NCI-H1417 (cell line): ENCODE results near the gene DOCK2.

ENCODE experiments used
- DNase-seq, 3 experiments: peaks; one replicate each; lab custom pipeline; 2025; lab: John Stamatoyannopoulos, UW

The DOCK2 gene

GRCh38 chr5:169905017-169905416, 267.9 kb downstream of the DOCK2 start:
- DNase-seq: no peak

GRCh38 chr5:169906745-169907649, 269.9 kb downstream of the DOCK2 start:
- peak; percentile 6 to 57 (median 8) for DNase-seq

GRCh38 chr5:169908864-169909263, 271.8 kb downstream of the DOCK2 start:
- no peak for DNase-seq

- no peak for DNase-seq
Observed at GRCh38 chr5:169909945-169910344, 272.9 kb downstream of the DOCK2 start.

GRCh38 chr5:169910393-169910792, 273.3 kb downstream of the DOCK2 start:
- DNase-seq: no peak

- no peak for DNase-seq
Observed at GRCh38 chr5:169911448-169912212, 274.6 kb downstream of the DOCK2 start.

- DNase-seq: no peak
Observed at GRCh38 chr5:169913479-169913878, 276.4 kb downstream of the DOCK2 start.

GRCh38 chr5:169914766-169915165, 277.7 kb downstream of the DOCK2 start:
- no peak for DNase-seq

- no peak for DNase-seq
Observed at GRCh38 chr5:169917500-169917899, 280.4 kb downstream of the DOCK2 start.

GRCh38 chr5:169918228-169918627, 281.2 kb downstream of the DOCK2 start:
- DNase-seq: no peak

- no peak for DNase-seq
Observed at GRCh38 chr5:169920474-169920873, 283.4 kb downstream of the DOCK2 start.

- DNase-seq: no peak
Observed at GRCh38 chr5:169921384-169921783, 284.3 kb downstream of the DOCK2 start.

- no peak for DNase-seq
Observed at GRCh38 chr5:169921949-169922348, 284.9 kb downstream of the DOCK2 start.

GRCh38 chr5:169922474-169922873, 285.4 kb downstream of the DOCK2 start:
- no peak for DNase-seq

- DNase-seq: no peak
Observed at GRCh38 chr5:169923988-169924387, 286.9 kb downstream of the DOCK2 start.

GRCh38 chr5:169933127-169933526, 296.1 kb downstream of the DOCK2 start:
- DNase-seq: no peak

GRCh38 chr5:169933616-169934015, 296.5 kb downstream of the DOCK2 start:
- no peak for DNase-seq

- no peak for DNase-seq
Observed at GRCh38 chr5:169934990-169935389, 297.9 kb downstream of the DOCK2 start.

- no peak for DNase-seq
Observed at GRCh38 chr5:169935762-169936161, 298.7 kb downstream of the DOCK2 start.

- DNase-seq: no peak
Observed at GRCh38 chr5:169938439-169938838, 301.4 kb downstream of the DOCK2 start.

GRCh38 chr5:169939731-169940130, 302.7 kb downstream of the DOCK2 start:
- no peak for DNase-seq

GRCh38 chr5:169941542-169941941, 304.5 kb downstream of the DOCK2 start:
- no peak for DNase-seq

GRCh38 chr5:169942181-169942580, 305.1 kb downstream of the DOCK2 start:
- no peak for DNase-seq
